ENCODE results near the gene PARD3. TPM values are rescaled to one million over a fixed set of nuclear protein-coding genes. Genes with fewer than 3 reads are reported as not detected.
A peak's percentile ranks its signal among the peaks of the same experiment; 100 is the strongest.

The PARD3 gene
- total RNA-seq, 1 donor from 2014 or later, result 98.2 TPM

GRCh38 chr10:34184939-34185386, 630.1 kb downstream of the PARD3 start:
- Histone ChIP-seq H3K27me3 (ENCODE audit: control insufficient read depth, insufficient read depth, low read length) (no peaks in the 10 kb centered on the region), H3K4me3 (ENCODE audit: low read depth, low read length) (no peak overlapping the region), H3K36me3 (ENCODE audit: control insufficient read depth, insufficient read depth, low read length) (no peaks in the 10 kb centered on the region)
- no peak for DNase-seq (ENCODE audit: low read depth)
- no peak for TF ChIP-seq CTCF (IDR thresholded peaks at IDR 0.05; ENCODE audit: insufficient read depth, low read length, severe bottlenecking)
- no peak for FAIRE-seq

- no peaks in the 10 kb centered on the region for H3K27me3 ChIP-seq (ENCODE audit: control insufficient read depth, insufficient read depth, low read length)
- H3K4me3 ChIP-seq (ENCODE audit: low read depth, low read length), result no peak overlapping the region
- TF ChIP-seq CTCF (IDR thresholded peaks at IDR 0.05; ENCODE audit: insufficient read depth, low read length, severe bottlenecking), result no peak
- DNase-seq (ENCODE audit: low read depth) (no peak), FAIRE-seq (no peak)
- no peaks in the 10 kb centered on the region for H3K36me3 ChIP-seq (ENCODE audit: control insufficient read depth, insufficient read depth, low read length)
Measured at GRCh38 chr10:34184397-34184796, 630.7 kb downstream of the PARD3 start.

- no peaks in the 10 kb centered on the region for H3K27me3 ChIP-seq (ENCODE audit: control insufficient read depth, insufficient read depth, low read length)
- FAIRE-seq, result no peak
- no peak for DNase-seq (ENCODE audit: low read depth)
- TF ChIP-seq CTCF (IDR thresholded peaks at IDR 0.05; ENCODE audit: insufficient read depth, low read length, severe bottlenecking), result no peak
- no peaks in the 10 kb centered on the region for H3K36me3 ChIP-seq (ENCODE audit: control insufficient read depth, insufficient read depth, low read length)
- no peak overlapping the region for H3K4me3 ChIP-seq (ENCODE audit: low read depth, low read length)
Measured at GRCh38 chr10:34183016-34183796, 631.9 kb downstream of the PARD3 start.

GRCh38 chr10:34181553-34182300, 633.4 kb downstream of the PARD3 start:
- FAIRE-seq, result no peak
- peak; percentile 3 for DNase-seq (ENCODE audit: low read depth)
- no peaks in the 10 kb centered on the region for H3K36me3 ChIP-seq (ENCODE audit: control insufficient read depth, insufficient read depth, low read length)
- H3K27me3 ChIP-seq (ENCODE audit: control insufficient read depth, insufficient read depth, low read length), result no peaks in the 10 kb centered on the region
- no peak overlapping the region for H3K4me3 ChIP-seq (ENCODE audit: low read depth, low read length)
- no peak for TF ChIP-seq CTCF (IDR thresholded peaks at IDR 0.05; ENCODE audit: insufficient read depth, low read length, severe bottlenecking)

GRCh38 chr10:34180749-34181148, 634.3 kb downstream of the PARD3 start:
- no peak for DNase-seq (ENCODE audit: low read depth)
- Histone ChIP-seq H3K27me3 (ENCODE audit: control insufficient read depth, insufficient read depth, low read length) (no peaks in the 10 kb centered on the region), H3K4me3 (ENCODE audit: low read depth, low read length) (no peak overlapping the region), H3K36me3 (ENCODE audit: control insufficient read depth, insufficient read depth, low read length) (no peaks in the 10 kb centered on the region)
- FAIRE-seq, result no peak
- no peak for TF ChIP-seq CTCF (IDR thresholded peaks at IDR 0.05; ENCODE audit: insufficient read depth, low read length, severe bottlenecking)
